Retinal pigment epithelial cell (primary cell): ENCODE data around the gene SCAMP5.

Experiments used
- DNase-seq: peaks from one replicate; pipeline ENCODE4 v3.0.0-alpha.2; 2010; ENCODE audit warnings: low read depth
- H3K4me3 ChIP-seq: 2 replicates; pipeline ENCODE4 v1.5.1; 2011; ENCODE audit warnings: mild to moderate bottlenecking, low read length, control low read depth, moderate library complexity
- TF ChIP-seq, protein P1 (sequence below): conservative IDR thresholded peaks from 2 replicates; pipeline ENCODE4 v1.5.1; 2011; ENCODE audit warnings: low read depth, low read length, control low read depth, inconsistent platforms

SCAMP5 gene

DNA sequence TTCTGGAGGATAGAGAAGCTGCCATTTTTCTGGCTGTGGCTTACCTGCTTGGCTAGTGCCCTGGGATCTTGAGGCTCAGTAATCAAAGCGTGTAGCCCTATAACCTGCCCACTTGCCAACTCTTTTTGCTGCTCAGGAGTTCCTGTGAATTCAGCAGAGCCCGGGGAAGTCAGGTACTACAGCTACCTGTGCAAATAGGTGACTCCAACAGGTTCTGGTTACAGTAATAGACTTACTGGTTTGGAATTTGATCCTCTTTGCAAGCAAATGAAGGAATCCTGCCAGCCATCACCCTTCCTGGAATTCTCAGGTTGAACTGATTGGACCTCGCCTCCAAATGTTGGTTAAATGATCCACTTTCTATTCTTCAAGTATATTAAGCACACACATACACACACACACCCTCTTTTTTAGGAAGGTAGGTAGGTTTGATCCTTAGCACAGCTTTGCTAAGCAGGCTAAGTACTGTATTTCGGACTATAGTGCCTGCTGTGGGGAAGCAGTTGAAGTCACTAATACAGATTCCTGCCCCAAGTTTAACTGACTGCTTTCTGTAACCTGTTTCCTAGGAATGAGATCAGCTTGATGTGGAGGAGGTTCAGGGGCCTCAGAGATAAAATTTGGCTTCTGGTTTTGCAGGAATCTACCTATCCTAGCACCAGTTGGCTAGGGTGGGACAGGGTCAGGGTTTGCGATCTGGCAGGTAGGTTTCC, 30.3 kb downstream of the SCAMP5 start:
- no peak overlapping the region for H3K4me3 ChIP-seq
- no peak for DNase-seq
- TF ChIP-seq, protein P1, sequence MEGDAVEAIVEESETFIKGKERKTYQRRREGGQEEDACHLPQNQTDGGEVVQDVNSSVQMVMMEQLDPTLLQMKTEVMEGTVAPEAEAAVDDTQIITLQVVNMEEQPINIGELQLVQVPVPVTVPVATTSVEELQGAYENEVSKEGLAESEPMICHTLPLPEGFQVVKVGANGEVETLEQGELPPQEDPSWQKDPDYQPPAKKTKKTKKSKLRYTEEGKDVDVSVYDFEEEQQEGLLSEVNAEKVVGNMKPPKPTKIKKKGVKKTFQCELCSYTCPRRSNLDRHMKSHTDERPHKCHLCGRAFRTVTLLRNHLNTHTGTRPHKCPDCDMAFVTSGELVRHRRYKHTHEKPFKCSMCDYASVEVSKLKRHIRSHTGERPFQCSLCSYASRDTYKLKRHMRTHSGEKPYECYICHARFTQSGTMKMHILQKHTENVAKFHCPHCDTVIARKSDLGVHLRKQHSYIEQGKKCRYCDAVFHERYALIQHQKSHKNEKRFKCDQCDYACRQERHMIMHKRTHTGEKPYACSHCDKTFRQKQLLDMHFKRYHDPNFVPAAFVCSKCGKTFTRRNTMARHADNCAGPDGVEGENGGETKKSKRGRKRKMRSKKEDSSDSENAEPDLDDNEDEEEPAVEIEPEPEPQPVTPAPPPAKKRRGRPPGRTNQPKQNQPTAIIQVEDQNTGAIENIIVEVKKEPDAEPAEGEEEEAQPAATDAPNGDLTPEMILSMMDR = no peak

DNA sequence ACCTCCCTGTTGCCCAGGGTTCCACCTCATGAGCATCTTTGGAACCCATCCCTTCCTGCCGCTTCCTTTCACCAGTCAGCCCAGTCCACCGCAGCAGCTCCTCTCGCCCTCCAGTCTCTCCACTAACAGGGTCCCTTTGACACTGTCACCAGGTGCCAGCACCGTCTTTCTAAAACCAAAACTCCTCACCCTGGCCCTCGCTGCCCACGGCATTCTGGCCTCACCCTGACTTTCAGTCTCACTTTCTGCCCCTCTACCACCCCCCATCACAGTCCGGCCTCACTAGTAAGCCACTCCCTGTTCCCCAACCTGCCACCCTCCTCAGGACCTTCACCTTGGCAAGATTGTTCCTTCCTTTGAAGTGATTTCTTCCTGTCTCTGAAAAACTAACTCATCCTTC, 32.2 kb downstream of the SCAMP5 start:
- TF ChIP-seq, protein P1 = no peak
- DNase-seq = no peak
- no peak overlapping the region for H3K4me3 ChIP-seq

DNA sequence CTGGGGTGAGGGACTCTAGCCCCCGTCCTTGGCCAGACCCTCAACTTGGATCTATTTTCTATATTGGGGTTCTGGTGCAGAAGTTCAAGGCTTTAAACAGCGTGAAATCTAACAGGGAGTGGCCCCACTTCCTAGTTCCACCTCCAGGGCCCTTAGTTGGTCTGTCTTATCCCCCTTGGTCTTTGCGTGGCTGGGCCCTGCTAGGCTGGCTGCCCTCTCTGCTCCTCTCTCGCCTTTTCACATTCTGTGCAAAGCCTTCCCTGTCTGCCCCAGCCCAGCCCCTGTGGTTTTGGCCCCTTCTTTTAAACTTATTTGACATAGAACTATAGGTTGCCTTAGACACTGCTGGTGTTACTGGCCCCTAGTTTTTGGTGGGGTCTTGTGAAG, 33.6 kb downstream of the SCAMP5 start:
- DNase-seq = no peak
- TF ChIP-seq, protein P1 = no peak
- no peak overlapping the region for H3K4me3 ChIP-seq

DNA sequence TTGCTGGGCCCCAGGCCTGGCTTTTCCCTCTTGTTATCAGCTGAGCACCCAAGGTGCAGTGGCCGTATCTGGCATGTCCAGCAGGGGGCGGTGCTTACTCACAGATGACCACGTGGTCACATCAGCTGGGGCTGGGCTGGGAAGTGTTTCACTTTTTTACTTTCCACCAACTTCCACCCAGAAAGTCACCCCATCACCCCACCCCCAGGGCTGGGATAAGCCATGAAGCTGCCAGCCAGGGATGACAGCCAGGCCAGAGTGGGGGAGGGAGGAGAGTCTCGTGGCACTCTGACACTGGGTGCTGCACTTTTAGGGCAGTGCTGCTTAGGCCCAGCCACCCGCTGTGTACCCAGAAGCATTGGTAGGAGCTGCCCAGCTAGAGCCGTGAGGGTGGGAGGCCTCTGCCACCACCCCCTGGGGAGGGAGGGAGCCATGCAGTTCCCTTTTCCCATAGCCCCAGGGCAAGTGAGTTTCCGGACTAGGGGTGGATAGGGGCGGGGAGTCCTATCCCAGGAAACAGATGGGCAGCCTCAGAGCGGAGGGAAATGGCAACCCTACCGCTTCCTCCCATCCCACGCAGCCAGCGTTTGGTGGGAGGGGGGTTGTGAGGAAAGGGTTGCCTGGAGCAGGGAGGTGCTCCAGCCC, 34.1 kb downstream of the SCAMP5 start:
- no peak overlapping the region for H3K4me3 ChIP-seq

DNA sequence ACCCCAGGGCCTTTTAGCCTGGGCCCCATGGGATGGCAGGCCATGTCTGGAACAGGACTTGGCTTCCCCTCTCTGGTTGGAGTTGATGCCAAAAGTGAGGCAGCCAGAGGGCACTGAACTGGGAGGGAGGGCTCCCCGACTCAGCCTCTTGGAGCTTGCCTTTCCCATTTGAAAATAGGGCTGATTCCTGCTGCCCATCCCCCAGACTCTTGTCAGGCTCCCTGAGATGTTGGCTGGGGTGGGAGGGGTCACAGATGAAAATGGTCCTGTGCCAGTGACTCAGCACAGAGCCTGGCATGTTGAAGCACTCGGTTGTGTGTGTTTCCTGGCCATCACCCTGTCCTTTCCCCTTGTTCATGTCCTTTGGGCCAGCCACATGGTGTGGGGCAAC, 34.7 kb downstream of the SCAMP5 start:
- TF ChIP-seq, protein P1 = no peak
- no peak overlapping the region for H3K4me3 ChIP-seq
- no peak for DNase-seq

More for the DNA sequence above, 34.1 kb downstream of the SCAMP5 start:
- DNase-seq = no peak
- TF ChIP-seq, protein P1 = peak; percentile 93

DNA sequence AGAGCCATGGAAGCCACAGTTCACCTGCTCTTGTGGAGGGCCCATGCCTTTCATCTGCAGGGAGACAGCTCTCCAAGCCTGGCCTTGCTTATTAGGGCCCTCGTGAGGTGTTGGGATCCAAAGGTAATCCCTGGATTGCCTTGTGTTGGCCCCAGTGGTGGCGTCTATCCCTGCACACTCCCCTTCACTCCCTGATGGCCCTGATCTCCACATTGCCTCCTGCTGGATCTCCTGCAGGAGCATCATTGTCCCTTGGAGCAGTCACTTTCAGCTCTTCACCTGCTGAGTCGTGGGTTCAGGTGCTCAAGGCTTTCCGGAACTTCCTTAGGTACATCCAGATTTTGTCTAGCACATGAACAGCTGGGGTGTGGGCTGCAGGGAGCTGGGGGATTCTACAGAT, 35.1 kb downstream of the SCAMP5 start:
- H3K4me3 ChIP-seq = no peak overlapping the region
- TF ChIP-seq, protein P1 = no peak
- DNase-seq = no peak

DNA sequence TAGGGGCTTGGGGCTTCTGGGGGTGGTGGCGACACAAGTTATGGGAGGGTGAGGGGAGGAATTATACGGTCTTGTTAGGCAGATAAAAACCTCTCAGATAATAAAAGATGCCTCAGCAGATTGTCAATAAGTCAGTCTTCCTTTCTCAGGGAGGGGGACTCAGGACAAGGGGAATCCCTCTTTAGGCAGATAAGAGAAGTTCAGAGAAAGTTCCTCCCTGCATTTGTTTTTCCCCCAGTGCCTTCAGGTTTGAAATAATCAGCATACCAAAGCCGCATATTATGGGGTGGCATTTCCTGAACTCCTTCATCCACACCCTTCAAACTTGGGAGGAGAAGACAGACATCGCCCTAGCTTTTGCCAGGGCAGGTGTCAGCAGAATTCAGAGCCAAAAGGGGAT, 36.5 kb downstream of the SCAMP5 start:
- TF ChIP-seq, protein P1 = no peak
- H3K4me3 ChIP-seq = no peak overlapping the region
- DNase-seq = no peak
